ENCODE results near the gene MMP19.
"Not testable (repeated sequence)": the region's sequence is repeated elsewhere in the genome, so short reads cannot be mapped to it uniquely, and the experiment has no call there.

The MMP19 gene

DNA sequence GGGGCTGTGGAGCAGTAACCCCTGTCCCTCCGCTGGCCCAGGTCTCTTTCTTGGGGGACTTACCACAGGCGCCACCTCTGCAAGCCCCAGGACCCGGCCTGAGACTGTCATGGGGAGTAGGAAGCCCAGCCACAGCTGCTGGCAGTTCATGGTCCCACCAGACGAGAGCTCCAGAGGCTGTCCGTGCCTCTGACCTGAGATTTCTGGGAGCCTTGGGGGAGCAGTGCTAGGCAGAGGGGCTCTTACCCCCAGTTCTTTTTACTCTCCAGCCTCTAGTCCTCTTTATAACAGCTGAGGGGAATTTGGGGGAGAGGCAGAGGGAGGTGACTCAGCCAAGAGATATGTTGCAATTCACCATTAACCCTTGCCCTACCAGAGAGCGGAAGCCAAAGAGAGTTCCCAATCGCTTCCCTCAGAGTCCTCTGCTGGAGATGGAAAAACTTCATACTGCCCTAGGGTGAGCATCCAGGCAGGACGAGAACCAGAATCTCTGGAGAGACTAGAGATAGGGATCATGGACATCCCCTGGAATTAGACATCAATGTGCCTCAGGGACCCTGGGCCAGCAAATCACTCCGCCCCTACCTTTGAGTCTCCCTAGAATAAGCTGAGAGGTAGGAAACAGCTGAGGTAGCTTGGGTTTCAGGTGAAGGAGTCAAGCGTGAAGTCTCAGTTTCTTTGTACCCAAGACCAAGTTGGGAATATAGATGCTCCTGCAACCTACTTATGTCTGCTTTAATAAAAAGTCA lies at the start of gene MMP19:
TSS of gene MMP19 (minus strand) at position 256 of the 749 bp plus-strand sequence. CDS start at position 150, 106 bp downstream.
- no peak for DNase-seq (ENCODE audit: low read depth)

- DNase-seq (ENCODE audit: low read depth), result no peak
Observed at GRCh38 chr12:55891310-55891709, 48.6 kb upstream of the MMP19 start.

GRCh38 chr12:55885113-55885512 lies 42.4 kb upstream of the MMP19 start:
- no peak for DNase-seq (ENCODE audit: low read depth)

GRCh38 chr12:55877824-55878223 lies 35.1 kb upstream of the MMP19 start:
- no peak for DNase-seq (ENCODE audit: low read depth)

GRCh38 chr12:55875704-55876467 lies 33.1 kb upstream of the MMP19 start:
- DNase-seq (ENCODE audit: low read depth), result no peak

GRCh38 chr12:55874443-55874842 lies 31.7 kb upstream of the MMP19 start:
- DNase-seq (ENCODE audit: low read depth), result no peak

DNA sequence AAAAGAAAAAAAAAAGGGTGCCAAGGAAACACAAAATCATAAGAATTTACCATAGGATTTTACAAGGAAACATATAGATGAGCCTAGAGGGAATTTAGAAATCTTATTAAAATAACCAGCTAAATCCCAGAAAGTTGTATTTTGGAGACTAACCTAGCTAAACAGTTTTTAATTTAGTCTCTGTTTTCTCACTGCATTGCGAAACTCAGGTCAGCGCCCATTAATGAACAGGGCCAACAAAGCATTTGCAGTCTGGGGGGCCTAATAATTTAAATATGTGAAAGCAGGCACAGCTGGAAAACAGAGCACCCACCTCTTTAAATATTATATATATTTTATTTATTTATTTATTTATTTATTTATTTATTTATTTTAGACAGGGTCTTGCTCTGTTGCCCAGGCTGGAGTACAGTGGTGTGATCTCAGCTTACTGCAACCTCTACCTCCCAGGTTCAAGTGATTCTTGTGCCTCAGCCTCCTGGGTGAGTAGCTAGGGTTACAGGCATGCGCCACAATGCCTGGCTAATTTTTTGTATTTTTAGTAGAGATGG lies 23.8 kb upstream of the MMP19 start:
- DNase-seq (ENCODE audit: low read depth), result not testable (repeated sequence)

DNA sequence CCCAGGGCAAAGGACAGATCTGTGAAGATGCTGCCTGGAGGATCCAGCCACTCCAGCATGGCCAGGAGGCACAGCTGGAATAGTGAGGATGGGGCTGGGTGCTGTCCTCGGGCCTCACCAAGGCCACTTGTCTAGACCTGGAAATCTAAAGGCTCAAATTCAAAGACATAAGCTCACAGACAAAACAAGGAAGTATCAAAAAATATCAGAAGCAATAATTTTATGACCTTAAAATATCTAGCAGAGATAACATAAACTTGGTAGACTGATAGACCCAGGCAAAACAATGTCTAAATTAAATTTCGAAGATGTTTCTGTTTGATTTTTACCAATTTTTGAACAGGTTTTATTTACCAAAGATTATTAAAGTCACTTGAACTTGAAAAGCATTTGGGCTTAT lies 22.6 kb upstream of the MMP19 start:
- DNase-seq (ENCODE audit: low read depth), result no peak

GRCh38 chr12:55862931-55863330 lies 20.2 kb upstream of the MMP19 start:
- not testable (repeated sequence) for DNase-seq (ENCODE audit: low read depth)

- DNase-seq (ENCODE audit: low read depth), result no peak
Observed at GRCh38 chr12:55862286-55862685, 19.6 kb upstream of the MMP19 start.

- DNase-seq (ENCODE audit: low read depth), result no peak
Observed at GRCh38 chr12:55861871-55862270, 19.1 kb upstream of the MMP19 start.

DNA sequence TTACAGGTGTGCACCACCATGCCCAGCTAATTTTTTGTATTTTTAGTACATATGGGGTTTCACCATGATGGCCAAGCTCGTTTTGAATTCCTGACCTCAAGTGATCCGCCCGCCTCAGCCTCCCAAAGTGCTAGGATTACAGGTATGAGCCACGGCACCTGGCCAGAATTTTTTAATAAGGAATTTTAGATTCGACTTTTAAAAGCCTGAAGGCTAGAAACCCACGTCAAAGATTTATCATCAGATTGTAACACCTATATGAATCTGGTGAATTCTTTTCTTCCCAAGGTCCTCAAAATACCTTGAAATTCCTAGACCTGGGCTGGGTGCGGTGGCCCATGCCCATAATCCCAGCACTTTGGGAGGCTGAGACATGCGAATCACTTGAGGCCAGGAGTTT lies 18.7 kb upstream of the MMP19 start:
- DNase-seq (ENCODE audit: low read depth), result no peak

- DNase-seq (ENCODE audit: low read depth), result no peak
Observed at GRCh38 chr12:55852740-55853139, 10.0 kb upstream of the MMP19 start.

GRCh38 chr12:55850893-55851292 lies 8.2 kb upstream of the MMP19 start:
- no peak for DNase-seq (ENCODE audit: low read depth)

DNA sequence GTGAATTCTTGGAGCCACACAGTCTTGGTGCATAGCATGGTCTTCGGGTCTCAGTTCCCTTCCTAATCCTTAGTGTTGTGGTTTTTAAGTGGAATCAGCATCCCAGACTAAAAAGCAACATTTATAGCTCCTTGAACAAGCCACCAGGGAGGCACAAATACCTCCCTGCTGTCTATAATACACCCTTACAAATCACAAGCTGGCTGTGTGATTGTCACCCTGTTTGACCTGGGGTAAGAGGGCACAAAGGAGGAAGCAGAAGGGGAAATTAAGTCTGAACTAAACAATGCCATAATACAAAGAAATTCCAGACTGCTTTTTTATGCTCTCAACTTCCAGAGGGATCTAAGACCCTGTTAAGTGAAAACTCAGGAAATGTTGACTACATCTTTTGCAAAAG lies 7.7 kb upstream of the MMP19 start:
- no peak for DNase-seq (ENCODE audit: low read depth)

GRCh38 chr12:55849616-55850343 lies 7.0 kb upstream of the MMP19 start:
- no peak for DNase-seq (ENCODE audit: low read depth)

GRCh38 chr12:55847603-55848291 lies 5.0 kb upstream of the MMP19 start:
- DNase-seq (ENCODE audit: low read depth), result no peak

DNA sequence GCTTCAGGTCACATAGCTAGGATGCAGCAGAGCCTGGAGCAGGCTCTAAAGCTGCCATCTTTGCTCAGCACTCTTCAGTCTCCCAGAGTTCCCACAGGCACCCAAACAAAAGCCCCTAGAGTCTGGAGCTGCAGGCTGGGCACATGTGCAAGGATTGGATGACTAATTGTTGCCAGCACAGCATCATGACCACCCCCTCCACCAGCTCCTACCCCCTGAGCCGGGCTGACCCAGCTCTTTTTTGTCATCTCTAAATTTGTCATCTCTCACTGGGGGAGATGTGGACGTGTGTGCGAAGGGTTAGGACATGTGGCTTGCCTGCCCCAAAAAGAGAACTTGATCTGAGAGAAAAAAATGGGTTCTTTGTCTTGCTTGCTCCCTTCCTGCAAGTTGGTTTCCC lies 4.3 kb upstream of the MMP19 start:
- DNase-seq (ENCODE audit: low read depth), result no peak

DNA sequence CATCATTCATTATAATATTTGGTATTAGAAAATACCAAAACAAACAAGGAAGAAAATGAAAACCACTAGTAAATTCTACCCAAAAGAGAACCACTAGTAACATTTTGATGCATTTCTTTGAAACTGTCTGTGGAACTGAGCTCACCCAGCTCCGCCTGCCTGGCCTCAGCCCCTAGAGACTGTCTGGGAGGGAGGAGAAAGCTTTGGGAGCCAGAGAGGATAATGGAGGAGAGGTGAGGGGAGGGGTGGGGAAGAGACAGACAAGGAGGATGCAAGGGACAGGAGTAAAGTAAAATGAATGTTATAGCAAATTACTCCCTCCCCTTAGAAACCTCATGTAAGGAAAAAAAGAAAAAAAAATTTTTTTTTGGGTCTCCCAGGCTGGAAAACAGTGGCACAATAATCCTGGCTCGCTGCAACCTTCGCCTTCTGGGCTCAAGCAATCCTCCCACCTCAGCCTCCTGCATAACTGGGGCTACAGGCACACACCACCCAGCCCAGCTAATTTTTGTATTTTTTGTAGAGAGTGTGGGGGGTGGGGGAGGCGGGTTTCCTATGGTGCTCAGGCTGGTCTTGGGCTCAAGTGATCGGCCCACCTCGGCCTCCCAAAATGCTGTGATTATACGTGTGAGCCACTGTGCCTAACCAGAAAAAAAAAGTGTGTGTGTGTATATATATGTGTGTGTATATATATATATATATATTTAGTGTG lies 3.2 kb upstream of the MMP19 start:
- DNase-seq (ENCODE audit: low read depth), result no peak

GRCh38 chr12:55845361-55845760 lies 2.6 kb upstream of the MMP19 start:
- no peak for DNase-seq (ENCODE audit: low read depth)

GRCh38 chr12:55844961-55845360 lies 2.2 kb upstream of the MMP19 start:
- no peak for DNase-seq (ENCODE audit: low read depth)
